ENCODE data around the gene SLC25A22. TPM values are rescaled to one million over a fixed set of nuclear protein-coding genes. Genes with fewer than 3 reads are reported as not detected.

Gene SLC25A22
- total and polyA plus RNA-seq, 4 donors: 10.6 to 38.2 (median 27.5) TPM

GRCh38 chr11:825366-826226 lies 27.5 kb upstream of the SLC25A22 start:
- WGBS, 2 donors: 62 to 67% methylated on average over 11 to 12 of the region's 12 CpGs
- Histone ChIP-seq H3K36me3 (ENCODE audit: control insufficient read depth in 4 of 4, insufficient read depth in 4 of 4, low read length in 4 of 4) (peaks cover 0 to 33% (median 2%) of the 10 kb centered on the region in 4 donors), H3K4me3 (no peak overlapping the region), H3K9me3 (ENCODE audit: control insufficient read depth in 4 of 4, insufficient read depth in 3 of 4, low read length in 3 of 4) (peaks cover 0 to 3% (median 0%) of the 10 kb centered on the region in 4 donors), H3K27me3 (ENCODE audit: control insufficient read depth in 3 of 3, insufficient read depth in 3 of 3, low read length in 2 of 3) (peaks cover 0 to 15% (median 13%) of the 10 kb centered on the region in 3 donors), H3K4me1 (ENCODE audit: control insufficient read depth in 5 of 5, insufficient read depth in 5 of 5, low read length in 5 of 5) (peaks cover 4 to 53% (median 34%) of the 10 kb centered on the region in 5 donors), H3K9ac (ENCODE audit: insufficient read depth in 1 of 2, low read length in 2 of 2) (no peak overlapping the region), H3K27ac (ENCODE audit: low read depth in 1 of 2, low read length in 1 of 2) (peak overlapping the region in 1 of 2 donors; percentile 54)
- DNase-seq (no peak), ATAC-seq (ENCODE audit: insufficient read depth, low FRiP score) (no peak)
- TF ChIP-seq, protein P1, sequence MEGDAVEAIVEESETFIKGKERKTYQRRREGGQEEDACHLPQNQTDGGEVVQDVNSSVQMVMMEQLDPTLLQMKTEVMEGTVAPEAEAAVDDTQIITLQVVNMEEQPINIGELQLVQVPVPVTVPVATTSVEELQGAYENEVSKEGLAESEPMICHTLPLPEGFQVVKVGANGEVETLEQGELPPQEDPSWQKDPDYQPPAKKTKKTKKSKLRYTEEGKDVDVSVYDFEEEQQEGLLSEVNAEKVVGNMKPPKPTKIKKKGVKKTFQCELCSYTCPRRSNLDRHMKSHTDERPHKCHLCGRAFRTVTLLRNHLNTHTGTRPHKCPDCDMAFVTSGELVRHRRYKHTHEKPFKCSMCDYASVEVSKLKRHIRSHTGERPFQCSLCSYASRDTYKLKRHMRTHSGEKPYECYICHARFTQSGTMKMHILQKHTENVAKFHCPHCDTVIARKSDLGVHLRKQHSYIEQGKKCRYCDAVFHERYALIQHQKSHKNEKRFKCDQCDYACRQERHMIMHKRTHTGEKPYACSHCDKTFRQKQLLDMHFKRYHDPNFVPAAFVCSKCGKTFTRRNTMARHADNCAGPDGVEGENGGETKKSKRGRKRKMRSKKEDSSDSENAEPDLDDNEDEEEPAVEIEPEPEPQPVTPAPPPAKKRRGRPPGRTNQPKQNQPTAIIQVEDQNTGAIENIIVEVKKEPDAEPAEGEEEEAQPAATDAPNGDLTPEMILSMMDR (IDR thresholded peaks at IDR 0.05; ENCODE audit: control extremely low read depth, extremely low read depth): no peak

GRCh38 chr11:824942-825341 lies 26.9 kb upstream of the SLC25A22 start:
- ATAC-seq (ENCODE audit: insufficient read depth, low FRiP score) (no peak), DNase-seq (no peak)
- TF ChIP-seq, protein P1 (IDR thresholded peaks at IDR 0.05; ENCODE audit: control extremely low read depth, extremely low read depth): no peak
- peak overlapping the region in 1 of 2 donors; percentile 54 for H3K27ac ChIP-seq (ENCODE audit: low read depth in 1 of 2, low read length in 1 of 2)
- H3K9ac ChIP-seq (ENCODE audit: insufficient read depth in 1 of 2, low read length in 2 of 2): no peak overlapping the region
- peaks cover 4 to 53% (median 28%) of the 10 kb centered on the region in 5 donors for H3K4me1 ChIP-seq (ENCODE audit: control insufficient read depth in 5 of 5, insufficient read depth in 5 of 5, low read length in 5 of 5)
- H3K4me3 ChIP-seq: no peak overlapping the region
- peaks cover 0 to 33% (median 2%) of the 10 kb centered on the region in 4 donors for H3K36me3 ChIP-seq (ENCODE audit: control insufficient read depth in 4 of 4, insufficient read depth in 4 of 4, low read length in 4 of 4)
- peaks cover 0 to 15% (median 11%) of the 10 kb centered on the region in 3 donors for H3K27me3 ChIP-seq (ENCODE audit: control insufficient read depth in 3 of 3, insufficient read depth in 3 of 3, low read length in 2 of 3)
- peaks cover 0 to 3% (median 0%) of the 10 kb centered on the region in 4 donors for H3K9me3 ChIP-seq (ENCODE audit: control insufficient read depth in 4 of 4, insufficient read depth in 3 of 4, low read length in 3 of 4)
- 78 to 86% methylated on average over 11 of the region's 11 CpGs for WGBS, 2 donors

- H3K27ac ChIP-seq (ENCODE audit: low read depth in 1 of 2, low read length in 1 of 2): peak overlapping the region in 1 of 2 donors; percentile 15
- peaks cover 0 to 3% (median 0%) of the 10 kb centered on the region in 4 donors for H3K9me3 ChIP-seq (ENCODE audit: control insufficient read depth in 4 of 4, insufficient read depth in 3 of 4, low read length in 3 of 4)
- ATAC-seq (ENCODE audit: insufficient read depth, low FRiP score): no peak
- H3K4me1 ChIP-seq (ENCODE audit: control insufficient read depth in 5 of 5, insufficient read depth in 5 of 5, low read length in 5 of 5): peaks cover 4 to 48% (median 23%) of the 10 kb centered on the region in 5 donors
- WGBS, 2 donors: 85 to 93% methylated on average over 59 of the region's 59 CpGs
- peak in 2 of 3 donors; percentile 38 to 65 for DNase-seq
- H3K4me3 ChIP-seq: no peak overlapping the region
- peaks cover 0 to 33% (median 2%) of the 10 kb centered on the region in 4 donors for H3K36me3 ChIP-seq (ENCODE audit: control insufficient read depth in 4 of 4, insufficient read depth in 4 of 4, low read length in 4 of 4)
- no peak overlapping the region for H3K9ac ChIP-seq (ENCODE audit: insufficient read depth in 1 of 2, low read length in 2 of 2)
- TF ChIP-seq, protein P1 (IDR thresholded peaks at IDR 0.05; ENCODE audit: control extremely low read depth, extremely low read depth): no peak
- H3K27me3 ChIP-seq (ENCODE audit: control insufficient read depth in 3 of 3, insufficient read depth in 3 of 3, low read length in 2 of 3): peaks cover 0 to 11% (median 7%) of the 10 kb centered on the region in 3 donors
Measured at GRCh38 chr11:824292-824880, 26.3 kb upstream of the SLC25A22 start.

All from lung (tissue), 12 donors.